HepG2 (cell line): ENCODE results near the gene ATPAF2. TPM values are rescaled to one million over a fixed set of nuclear protein-coding genes. Genes with fewer than 3 reads are reported as not detected.

ENCODE experiments used
- DPF2 ChIP-seq: sonication (generic); formaldehyde crosslinking; IDR thresholded peaks from 2 replicates; pipeline ENCODE4 v1.4.0; 2020; ENCODE audit warnings: mild to moderate bottlenecking, low read depth, missing genetic modification reagents, borderline replicate concordance
- GABPB1 ChIP-seq: IDR thresholded peaks from 2 replicates; pipeline ENCODE4 v1.6.1; 2016; ENCODE audit warnings: mild to moderate bottlenecking, missing genetic modification reagents, moderate library complexity, missing compliant biosample characterization
- GZF1 ChIP-seq: sonication (generic); formaldehyde crosslinking; IDR thresholded peaks from 2 replicates; pipeline ENCODE4 v1.5.1; 2020; ENCODE audit warnings: mild to moderate bottlenecking, missing genetic modification reagents
- KDM1A ChIP-seq: IDR thresholded peaks from 2 replicates; pipeline ENCODE4 v1.6.1; 2016; ENCODE audit warnings: missing compliant biosample characterization
- KDM6A ChIP-seq: IDR thresholded peaks from 2 replicates; pipeline ENCODE4 v1.6.1; 2016; ENCODE audit warnings: low read depth
- MXI1 ChIP-seq: IDR thresholded peaks from 3 replicates; pipeline ENCODE4 v1.6.1; 2012; ENCODE audit warnings: low read depth, low read length, inconsistent platforms, borderline replicate concordance
- RBAK ChIP-seq: sonication (generic); formaldehyde crosslinking; IDR thresholded peaks from 2 replicates; pipeline ENCODE4 v1.5.1; 2020; ENCODE audit warnings: mild to moderate bottlenecking, missing genetic modification reagents
- RBM39 ChIP-seq: fragments of 200-400 bp; formaldehyde crosslinking; IDR thresholded peaks from one replicate; pipeline ENCODE4 v1.6.1; 2018; ENCODE audit warnings: antibody characterized with exemption, mild to moderate bottlenecking, low read depth, low read length; ENCODE audit not compliant: poor library complexity, severe bottlenecking
- YEATS4 ChIP-seq: sonication (generic); formaldehyde crosslinking; IDR thresholded peaks from 2 replicates; pipeline ENCODE4 v1.4.0; 2020; ENCODE audit warnings: missing genetic modification reagents, borderline replicate concordance
- ZNF296 ChIP-seq: sonication (generic); formaldehyde crosslinking; conservative IDR thresholded peaks from 2 replicates; pipeline ENCODE4 v1.5.0; 2020; ENCODE audit warnings: mild to moderate bottlenecking, missing genetic modification reagents
- ZNF547 ChIP-seq: sonication (generic); formaldehyde crosslinking; IDR thresholded peaks from 2 replicates; pipeline ENCODE4 v1.5.1; 2020; ENCODE audit warnings: mild to moderate bottlenecking, missing genetic modification reagents
- ZNF652 ChIP-seq: IDR thresholded peaks from 2 replicates; pipeline ENCODE4 v1.6.1; 2016; ENCODE audit warnings: low read depth, borderline replicate concordance
- ZNF792 ChIP-seq: IDR thresholded peaks from 2 replicates; pipeline ENCODE4 v1.6.1; 2016
- polyA plus RNA-seq, 8 experiments: library from polyadenylated mRNA; depleted of rRNA in 3 of 8; stranded (reverse) in 7 of 8; unstranded in 1 of 8; fragments of >200 nt; fragmentation: Illumina TruSeq in 4 of 8; extraction: Trizol in 4 of 8; gene quantifications; 2 replicates each; pipeline versions ENCODE4 v1.2.1 to v1.2.3, GENCODE V29; 2011 to 2016; ENCODE audit warnings: low read depth in 4 of 8, missing spikeins in 1 of 8, mixed read lengths in 1 of 8; ENCODE audit not compliant: insufficient read depth in 1 of 8
- total RNA-seq, 5 experiments: library from RNA; depleted of rRNA; stranded (reverse); fragments of >200 nt; fragmentation: Illumina TruSeq; extraction: Trizol; gene quantifications; 2 replicates each; pipeline ENCODE4 v1.2.3, GENCODE V29; 2016; ENCODE audit warnings: low read depth in 1 of 5
- TF ChIP-seq, protein P1 (sequence below): sonication (generic); formaldehyde crosslinking; IDR thresholded peaks from 2 replicates; pipeline ENCODE4 v1.5.1; 2020; ENCODE audit warnings: mild to moderate bottlenecking, missing genetic modification reagents, borderline replicate concordance
- TF ChIP-seq, protein P2 (sequence below): sonication (generic); formaldehyde crosslinking; conservative IDR thresholded peaks from 2 replicates; pipeline ENCODE4 v1.8.0; 2022; ENCODE audit warnings: low read depth, missing genetic modification reagents
- TF ChIP-seq, protein P3 (sequence below): sonication (generic); formaldehyde crosslinking; IDR thresholded peaks from 2 replicates; pipeline ENCODE4 v1.5.1; 2020; ENCODE audit warnings: mild to moderate bottlenecking, missing genetic modification reagents, moderate library complexity
- TF ChIP-seq, protein P4 (sequence below): sonication (generic); formaldehyde crosslinking; IDR thresholded peaks from 2 replicates; pipeline ENCODE4 v1.4.0; 2020; ENCODE audit warnings: missing genetic modification reagents

ATPAF2 gene
- total and polyA plus RNA-seq, 2 of the 13 experiments (the other 11 are each of a cell fraction or from before 2014, with no cell fraction given): 15.0 to 16.5 TPM

DNA sequence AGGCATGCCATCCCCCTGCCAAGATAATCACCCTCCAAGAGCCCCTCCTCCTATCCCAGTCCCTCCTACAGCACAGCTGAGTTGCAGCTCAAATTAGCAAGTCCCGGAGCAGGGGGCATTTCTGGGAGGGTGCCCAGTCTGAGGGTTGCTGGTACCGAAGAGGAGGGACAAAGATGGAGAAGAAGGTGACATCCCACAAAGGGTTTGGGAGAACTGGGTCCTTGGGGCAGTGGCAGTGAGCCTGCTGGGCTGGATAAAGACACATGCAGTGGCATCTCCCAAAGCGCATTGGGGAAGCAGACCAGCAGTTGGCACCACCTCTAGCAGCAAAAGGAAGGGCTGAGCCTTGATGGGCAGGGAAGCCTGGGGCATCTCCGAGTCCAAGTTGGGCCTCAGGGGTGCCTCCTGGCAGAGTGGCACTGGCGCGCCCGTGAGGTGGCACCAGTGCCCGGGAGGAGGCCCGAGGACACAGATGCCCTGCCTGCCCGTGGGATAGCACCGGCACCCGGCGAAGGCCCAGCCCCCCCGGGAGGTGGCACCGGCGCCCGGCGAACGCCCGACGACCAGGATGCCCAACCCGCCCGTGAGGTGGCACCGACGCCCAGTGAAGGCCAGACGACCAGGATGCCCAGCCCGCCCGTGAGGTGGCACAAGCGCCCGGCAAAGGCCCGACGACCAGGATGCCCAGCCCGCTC is 67.4 kb downstream of the ATPAF2 start (continued):
- TF ChIP-seq, protein P1, sequence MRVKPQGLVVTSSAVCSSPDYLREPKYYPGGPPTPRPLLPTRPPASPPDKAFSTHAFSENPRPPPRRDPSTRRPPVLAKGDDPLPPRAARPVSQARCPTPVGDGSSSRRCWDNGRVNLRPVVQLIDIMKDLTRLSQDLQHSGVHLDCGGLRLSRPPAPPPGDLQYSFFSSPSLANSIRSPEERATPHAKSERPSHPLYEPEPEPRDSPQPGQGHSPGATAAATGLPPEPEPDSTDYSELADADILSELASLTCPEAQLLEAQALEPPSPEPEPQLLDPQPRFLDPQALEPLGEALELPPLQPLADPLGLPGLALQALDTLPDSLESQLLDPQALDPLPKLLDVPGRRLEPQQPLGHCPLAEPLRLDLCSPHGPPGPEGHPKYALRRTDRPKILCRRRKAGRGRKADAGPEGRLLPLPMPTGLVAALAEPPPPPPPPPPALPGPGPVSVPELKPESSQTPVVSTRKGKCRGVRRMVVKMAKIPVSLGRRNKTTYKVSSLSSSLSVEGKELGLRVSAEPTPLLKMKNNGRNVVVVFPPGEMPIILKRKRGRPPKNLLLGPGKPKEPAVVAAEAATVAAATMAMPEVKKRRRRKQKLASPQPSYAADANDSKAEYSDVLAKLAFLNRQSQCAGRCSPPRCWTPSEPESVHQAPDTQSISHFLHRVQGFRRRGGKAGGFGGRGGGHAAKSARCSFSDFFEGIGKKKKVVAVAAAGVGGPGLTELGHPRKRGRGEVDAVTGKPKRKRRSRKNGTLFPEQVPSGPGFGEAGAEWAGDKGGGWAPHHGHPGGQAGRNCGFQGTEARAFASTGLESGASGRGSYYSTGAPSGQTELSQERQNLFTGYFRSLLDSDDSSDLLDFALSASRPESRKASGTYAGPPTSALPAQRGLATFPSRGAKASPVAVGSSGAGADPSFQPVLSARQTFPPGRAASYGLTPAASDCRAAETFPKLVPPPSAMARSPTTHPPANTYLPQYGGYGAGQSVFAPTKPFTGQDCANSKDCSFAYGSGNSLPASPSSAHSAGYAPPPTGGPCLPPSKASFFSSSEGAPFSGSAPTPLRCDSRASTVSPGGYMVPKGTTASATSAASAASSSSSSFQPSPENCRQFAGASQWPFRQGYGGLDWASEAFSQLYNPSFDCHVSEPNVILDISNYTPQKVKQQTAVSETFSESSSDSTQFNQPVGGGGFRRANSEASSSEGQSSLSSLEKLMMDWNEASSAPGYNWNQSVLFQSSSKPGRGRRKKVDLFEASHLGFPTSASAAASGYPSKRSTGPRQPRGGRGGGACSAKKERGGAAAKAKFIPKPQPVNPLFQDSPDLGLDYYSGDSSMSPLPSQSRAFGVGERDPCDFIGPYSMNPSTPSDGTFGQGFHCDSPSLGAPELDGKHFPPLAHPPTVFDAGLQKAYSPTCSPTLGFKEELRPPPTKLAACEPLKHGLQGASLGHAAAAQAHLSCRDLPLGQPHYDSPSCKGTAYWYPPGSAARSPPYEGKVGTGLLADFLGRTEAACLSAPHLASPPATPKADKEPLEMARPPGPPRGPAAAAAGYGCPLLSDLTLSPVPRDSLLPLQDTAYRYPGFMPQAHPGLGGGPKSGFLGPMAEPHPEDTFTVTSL (CRISPR knock-in tag): no peak
- TF ChIP-seq ZNF652 (CRISPR knock-in tag) (no peak), RBM39 (no peak), ZNF547 (CRISPR knock-in tag) (0 out of 2 replicates have a peak, but pooled peaks have one; percentile 30), RBAK (no peak), YEATS4 (no peak), DPF2 (no peak), ZNF792 (CRISPR knock-in tag) (no peak), GABPB1 (no peak), MXI1 (no peak), GZF1 (CRISPR knock-in tag) (no peak), ZNF296 (CRISPR knock-in tag) (no peak), KDM1A (CRISPR knock-in tag) (no peak), KDM6A (CRISPR knock-in tag) (no peak)
- TF ChIP-seq, protein P2, sequence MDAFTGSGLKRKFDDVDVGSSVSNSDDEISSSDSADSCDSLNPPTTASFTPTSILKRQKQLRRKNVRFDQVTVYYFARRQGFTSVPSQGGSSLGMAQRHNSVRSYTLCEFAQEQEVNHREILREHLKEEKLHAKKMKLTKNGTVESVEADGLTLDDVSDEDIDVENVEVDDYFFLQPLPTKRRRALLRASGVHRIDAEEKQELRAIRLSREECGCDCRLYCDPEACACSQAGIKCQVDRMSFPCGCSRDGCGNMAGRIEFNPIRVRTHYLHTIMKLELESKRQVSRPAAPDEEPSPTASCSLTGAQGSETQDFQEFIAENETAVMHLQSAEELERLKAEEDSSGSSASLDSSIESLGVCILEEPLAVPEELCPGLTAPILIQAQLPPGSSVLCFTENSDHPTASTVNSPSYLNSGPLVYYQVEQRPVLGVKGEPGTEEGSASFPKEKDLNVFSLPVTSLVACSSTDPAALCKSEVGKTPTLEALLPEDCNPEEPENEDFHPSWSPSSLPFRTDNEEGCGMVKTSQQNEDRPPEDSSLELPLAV (CRISPR knock-in tag): peak; percentile 63; the same call in 1 of the 2 replicates
- TF ChIP-seq, protein P3, sequence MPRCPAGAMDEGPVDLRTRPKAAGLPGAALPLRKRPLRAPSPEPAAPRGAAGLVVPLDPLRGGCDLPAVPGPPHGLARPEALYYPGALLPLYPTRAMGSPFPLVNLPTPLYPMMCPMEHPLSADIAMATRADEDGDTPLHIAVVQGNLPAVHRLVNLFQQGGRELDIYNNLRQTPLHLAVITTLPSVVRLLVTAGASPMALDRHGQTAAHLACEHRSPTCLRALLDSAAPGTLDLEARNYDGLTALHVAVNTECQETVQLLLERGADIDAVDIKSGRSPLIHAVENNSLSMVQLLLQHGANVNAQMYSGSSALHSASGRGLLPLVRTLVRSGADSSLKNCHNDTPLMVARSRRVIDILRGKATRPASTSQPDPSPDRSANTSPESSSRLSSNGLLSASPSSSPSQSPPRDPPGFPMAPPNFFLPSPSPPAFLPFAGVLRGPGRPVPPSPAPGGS (CRISPR knock-in tag): 0 out of 2 replicates have a peak, but pooled peaks have one; percentile 35
- TF ChIP-seq, protein P4, sequence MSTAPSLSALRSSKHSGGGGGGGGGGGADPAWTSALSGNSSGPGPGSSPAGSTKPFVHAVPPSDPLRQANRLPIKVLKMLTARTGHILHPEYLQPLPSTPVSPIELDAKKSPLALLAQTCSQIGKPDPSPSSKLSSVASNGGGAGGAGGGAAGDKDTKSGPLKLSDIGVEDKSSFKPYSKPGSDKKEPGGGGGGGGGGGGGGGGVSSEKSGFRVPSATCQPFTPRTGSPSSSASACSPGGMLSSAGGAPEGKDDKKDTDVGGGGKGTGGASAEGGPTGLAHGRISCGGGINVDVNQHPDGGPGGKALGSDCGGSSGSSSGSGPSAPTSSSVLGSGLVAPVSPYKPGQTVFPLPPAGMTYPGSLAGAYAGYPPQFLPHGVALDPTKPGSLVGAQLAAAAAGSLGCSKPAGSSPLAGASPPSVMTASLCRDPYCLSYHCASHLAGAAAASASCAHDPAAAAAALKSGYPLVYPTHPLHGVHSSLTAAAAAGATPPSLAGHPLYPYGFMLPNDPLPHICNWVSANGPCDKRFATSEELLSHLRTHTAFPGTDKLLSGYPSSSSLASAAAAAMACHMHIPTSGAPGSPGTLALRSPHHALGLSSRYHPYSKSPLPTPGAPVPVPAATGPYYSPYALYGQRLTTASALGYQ (CRISPR knock-in tag): no peak
